Activated CD8-positive, alpha-beta memory T cell treated with anti-CD3 and anti-CD28 coated beads for 48 hours (primary cell): ENCODE results near the gene UBQLN1.
A peak's percentile ranks its signal among the peaks of the same experiment; 100 is the strongest.
"Not testable (repeated sequence)": the region's sequence is repeated elsewhere in the genome, so short reads cannot be mapped to it uniquely, and the experiment has no call there.

ENCODE experiments used
- DNase-seq, 3 experiments: peaks; one replicate each; pipeline ENCODE4 v3.0.0-alpha.2; 2020; ENCODE audit warnings: low read depth in 2 of 3, low spot score in 2 of 3

Gene UBQLN1

GRCh38 chr9:83707768-83708514 is at the start of gene UBQLN1:
UBQLN1 (minus strand) TSS chr9:83707958; CDS start chr9:83707679, 279 bp downstream.
- peak; percentile 80 to 92 (median 83) for DNase-seq

GRCh38 chr9:83754383-83754977 is 46.7 kb upstream of the UBQLN1 start:
- DNase-seq = no peak

DNA sequence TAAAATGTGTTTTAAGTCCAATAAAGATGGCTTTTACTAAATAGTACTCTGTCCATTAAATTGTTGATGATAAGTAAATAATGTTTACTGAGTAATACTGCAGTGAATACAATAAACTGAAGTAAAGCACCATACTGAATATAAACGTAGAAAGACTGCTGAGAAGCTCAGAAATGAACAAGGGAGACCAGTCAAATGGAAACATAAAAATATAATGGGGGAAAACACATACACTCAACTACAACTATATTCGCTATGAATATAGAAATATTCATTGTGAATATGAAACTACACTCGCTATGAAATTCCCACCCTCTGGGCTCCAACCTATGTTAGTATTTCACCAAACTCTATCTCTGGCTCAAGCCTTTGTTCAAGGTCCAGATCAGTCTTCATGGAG is 41.9 kb upstream of the UBQLN1 start:
- DNase-seq = no peak

- DNase-seq = no peak
These were observed 36.4 kb upstream of the UBQLN1 start for GRCh38 chr9:83744206-83744605.

DNA sequence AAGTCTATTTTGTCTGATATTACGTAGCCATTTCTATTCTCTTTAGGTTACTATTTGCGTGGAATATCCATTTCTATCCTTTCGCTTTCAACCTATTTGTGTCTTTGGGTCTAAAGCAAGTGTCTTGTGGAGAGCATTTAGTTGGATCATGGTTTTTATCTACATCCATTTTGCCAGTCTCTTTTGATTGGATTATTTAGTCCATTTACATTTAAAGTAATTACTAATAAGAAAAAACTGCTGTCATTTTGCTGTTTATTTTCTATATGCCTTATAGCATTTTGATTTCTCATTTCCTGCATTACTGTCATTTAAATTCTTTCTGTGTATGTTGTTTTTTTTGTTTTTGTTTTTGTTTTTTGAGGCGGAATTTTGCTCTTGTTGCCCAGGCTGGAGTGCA is 26.0 kb upstream of the UBQLN1 start:
- DNase-seq = no peak

- DNase-seq = not testable (repeated sequence)
These were observed 21.0 kb upstream of the UBQLN1 start for GRCh38 chr9:83728591-83729368.

GRCh38 chr9:83724436-83724835 is 16.7 kb upstream of the UBQLN1 start:
- DNase-seq = no peak

GRCh38 chr9:83722726-83723495 is 15.2 kb upstream of the UBQLN1 start:
- no peak for DNase-seq

- DNase-seq = no peak
These were observed 13.8 kb upstream of the UBQLN1 start for GRCh38 chr9:83721509-83721908.

DNA sequence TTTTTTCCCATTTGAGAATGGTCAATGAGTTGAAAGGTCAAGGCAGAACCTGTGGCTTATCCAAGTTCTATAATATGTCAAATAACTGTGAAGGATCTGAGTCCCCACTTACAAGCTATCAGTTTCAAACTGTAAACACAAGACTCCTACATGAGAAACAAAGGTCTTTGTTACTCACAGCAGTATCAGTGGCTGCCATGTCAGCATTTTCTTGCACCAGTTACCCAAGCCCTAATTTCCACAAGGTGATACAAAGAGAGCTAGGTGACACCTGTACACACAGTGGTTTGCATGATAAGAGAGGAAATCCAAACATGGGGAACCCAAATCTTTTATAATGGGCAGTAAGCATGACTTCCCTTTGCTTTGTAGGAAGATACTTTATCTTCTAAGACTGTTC is 8.0 kb upstream of the UBQLN1 start:
- no peak for DNase-seq

GRCh38 chr9:83715221-83715620 is 7.5 kb upstream of the UBQLN1 start:
- no peak for DNase-seq

DNA sequence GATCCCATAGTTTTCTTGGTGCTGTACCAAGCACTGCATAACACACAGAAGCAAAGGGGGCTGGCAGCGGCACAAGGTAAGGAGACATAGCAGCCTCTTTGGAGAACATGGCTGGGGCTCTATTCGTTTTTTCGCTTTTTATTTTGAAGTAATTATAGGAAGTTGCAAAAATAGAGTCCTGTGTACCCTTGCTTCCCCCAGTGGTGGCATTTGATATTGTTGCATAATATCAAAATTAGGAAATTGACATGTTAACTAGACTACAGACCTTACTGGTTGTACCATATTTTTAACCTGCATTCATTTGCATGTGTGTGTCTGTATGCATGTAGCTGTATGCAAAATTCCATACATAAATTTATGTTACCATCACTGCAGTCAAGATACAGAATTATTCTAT is 6.6 kb upstream of the UBQLN1 start:
- DNase-seq = no peak

- DNase-seq = peak in 2 of 3 experiments; percentile 17 to 29
These were observed 879 bp upstream of the UBQLN1 start for GRCh38 chr9:83708515-83709158.

DNA sequence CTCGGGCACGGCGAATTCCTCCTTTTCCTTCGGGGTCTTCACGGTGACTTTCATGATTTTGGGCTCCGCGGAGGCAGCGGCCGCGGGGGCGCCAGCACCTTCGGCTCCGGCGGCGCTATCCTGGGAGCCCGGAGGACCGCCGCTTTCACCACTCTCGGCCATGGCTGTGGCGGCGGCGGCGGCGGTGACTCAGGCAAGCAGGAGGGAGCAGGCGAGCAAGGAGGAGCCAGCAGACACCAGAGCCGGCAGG is 315 bp downstream of the UBQLN1 start:
- peak in 2 of 3 experiments; percentile 57 to 64 for DNase-seq

DNA sequence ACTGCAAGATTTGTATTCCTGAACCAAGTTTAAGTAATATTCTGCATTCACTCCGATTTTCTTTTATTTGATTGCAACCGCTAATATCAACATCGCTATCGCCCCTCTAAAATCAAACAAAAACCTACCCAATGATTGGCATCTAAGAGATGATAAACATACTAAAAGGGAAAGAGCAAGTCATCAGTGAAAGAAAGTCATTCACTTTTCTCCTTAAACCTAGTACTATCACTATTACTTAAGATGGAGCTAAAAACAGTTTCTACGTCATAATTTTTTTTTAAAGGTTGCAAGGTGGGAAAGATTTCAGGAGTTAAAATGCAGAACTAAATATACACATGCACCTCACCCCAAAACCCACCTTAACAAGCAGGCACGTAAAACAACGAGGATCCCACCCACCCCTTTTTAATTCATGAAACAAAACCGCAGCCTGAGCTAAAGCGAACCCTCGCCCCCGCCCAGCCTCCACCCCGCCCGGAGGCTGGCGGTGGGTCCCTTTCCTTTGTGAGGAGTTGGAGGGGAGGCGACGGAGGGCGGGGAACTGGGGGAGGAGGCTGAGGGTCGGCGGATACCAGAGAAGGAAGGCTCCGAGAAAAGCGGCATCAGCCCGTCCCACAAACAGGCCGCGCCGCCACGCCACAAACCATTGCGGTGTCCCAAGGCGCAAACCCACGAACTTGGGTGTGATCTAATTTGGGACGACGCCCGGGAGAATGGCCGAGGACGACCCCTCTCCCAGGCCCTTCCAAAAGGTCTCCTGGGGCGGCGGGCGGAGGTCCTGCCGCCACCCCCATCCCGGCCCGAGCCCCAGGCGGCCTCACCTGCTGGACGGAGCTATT is 861 bp downstream of the UBQLN1 start:
- peak; percentile 44 to 63 (median 60) for DNase-seq

GRCh38 chr9:83705219-83705651 is 2.5 kb downstream of the UBQLN1 start:
- not testable (repeated sequence) for DNase-seq

GRCh38 chr9:83701769-83702168 is 6.0 kb downstream of the UBQLN1 start:
- DNase-seq = no peak

GRCh38 chr9:83701286-83701685 is 6.5 kb downstream of the UBQLN1 start:
- DNase-seq = no peak

DNA sequence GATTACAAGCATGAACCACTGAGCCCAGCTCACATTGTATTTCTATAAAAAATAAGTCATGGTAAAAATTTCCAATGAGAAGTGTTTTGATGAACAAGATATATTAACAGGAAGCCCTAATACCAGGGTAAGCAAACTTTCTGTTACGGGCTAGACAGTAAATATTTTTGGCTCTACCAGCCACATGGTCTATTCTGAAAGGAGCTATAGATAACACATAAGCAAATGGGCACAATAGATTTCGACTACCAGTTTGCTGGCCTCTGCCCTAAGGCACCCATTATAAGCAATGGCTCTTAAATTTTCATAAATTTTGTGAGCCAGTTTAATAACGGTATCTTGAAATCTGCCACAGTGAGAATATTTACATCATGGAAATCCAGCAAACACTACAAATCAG is 8.1 kb downstream of the UBQLN1 start:
- no peak for DNase-seq

GRCh38 chr9:83698976-83699585 is 8.7 kb downstream of the UBQLN1 start:
- DNase-seq = no peak
